Measurements from ENCODE around the gene NEB.

DNA sequence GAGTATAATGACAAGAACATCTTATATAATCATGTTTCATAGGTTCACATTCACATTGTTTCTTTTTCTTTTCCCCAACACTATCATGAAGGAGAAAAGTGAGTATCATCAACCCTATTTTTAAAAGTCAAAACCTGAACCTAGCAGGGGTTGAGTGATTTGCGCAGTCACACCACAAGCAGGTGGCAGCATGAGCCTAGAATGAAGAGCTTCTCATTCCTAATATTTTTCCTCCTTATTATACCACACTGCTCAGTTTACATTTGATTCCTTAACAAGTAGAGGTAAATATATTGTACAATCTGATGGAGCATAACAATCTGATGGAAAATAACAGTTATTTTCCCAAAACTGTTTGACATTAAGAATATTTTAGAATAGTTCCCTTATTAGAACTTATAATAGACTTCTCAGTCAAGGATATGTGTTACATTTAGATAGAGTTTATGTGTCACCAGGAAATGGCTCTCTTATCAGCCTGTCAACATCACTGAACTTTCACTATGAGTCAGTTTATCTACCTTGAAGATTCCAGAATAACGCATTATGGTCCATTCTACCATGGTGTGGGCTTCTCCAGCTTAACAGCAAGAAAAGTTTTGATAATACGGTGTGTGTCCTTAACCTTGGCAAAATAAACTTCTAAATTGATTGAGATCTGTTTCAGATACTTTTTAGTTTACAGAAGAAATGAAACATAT is 119.5 kb downstream of the NEB start:
- TF ChIP-seq, protein P1, sequence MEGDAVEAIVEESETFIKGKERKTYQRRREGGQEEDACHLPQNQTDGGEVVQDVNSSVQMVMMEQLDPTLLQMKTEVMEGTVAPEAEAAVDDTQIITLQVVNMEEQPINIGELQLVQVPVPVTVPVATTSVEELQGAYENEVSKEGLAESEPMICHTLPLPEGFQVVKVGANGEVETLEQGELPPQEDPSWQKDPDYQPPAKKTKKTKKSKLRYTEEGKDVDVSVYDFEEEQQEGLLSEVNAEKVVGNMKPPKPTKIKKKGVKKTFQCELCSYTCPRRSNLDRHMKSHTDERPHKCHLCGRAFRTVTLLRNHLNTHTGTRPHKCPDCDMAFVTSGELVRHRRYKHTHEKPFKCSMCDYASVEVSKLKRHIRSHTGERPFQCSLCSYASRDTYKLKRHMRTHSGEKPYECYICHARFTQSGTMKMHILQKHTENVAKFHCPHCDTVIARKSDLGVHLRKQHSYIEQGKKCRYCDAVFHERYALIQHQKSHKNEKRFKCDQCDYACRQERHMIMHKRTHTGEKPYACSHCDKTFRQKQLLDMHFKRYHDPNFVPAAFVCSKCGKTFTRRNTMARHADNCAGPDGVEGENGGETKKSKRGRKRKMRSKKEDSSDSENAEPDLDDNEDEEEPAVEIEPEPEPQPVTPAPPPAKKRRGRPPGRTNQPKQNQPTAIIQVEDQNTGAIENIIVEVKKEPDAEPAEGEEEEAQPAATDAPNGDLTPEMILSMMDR (IDR thresholded peaks at IDR 0.05; ENCODE audit: low read length), result no peak
- TF ChIP-seq EZH2 (optimal IDR thresholded peaks at IDR 0.05; ENCODE audit: low read depth, low read length) (no peak), EZH2phosphoT487 (IDR thresholded peaks at IDR 0.05; ENCODE audit: low read length) (no peak)

Data from MM.1S (cell line).